K562 (cell line): ENCODE results near the gene PCP2. TPM values are rescaled to one million over a fixed set of nuclear protein-coding genes. Genes with fewer than 3 reads are reported as not detected.
A peak's percentile ranks its signal among the peaks of the same experiment; 100 is the strongest.

ENCODE experiments used
- ARID2 ChIP-seq: fragments of 450-650 bp; IDR thresholded peaks from 2 replicates; pipeline ENCODE4 v1.6.1; 2017; ENCODE audit warnings: antibody characterized with exemption, mild to moderate bottlenecking
- MAZ ChIP-seq, 2 experiments: fragments of 450-650 bp in 1 of 2; sonication (generic) in 1 of 2; formaldehyde crosslinking; IDR thresholded peaks in 1 of 2; conservative IDR thresholded peaks in 1 of 2; 2 replicates each; pipeline versions ENCODE4 v1.4.0 to v1.5.0; 2020; ENCODE audit warnings: mild to moderate bottlenecking in 1 of 2, missing genetic modification reagents in 1 of 2
- NCOA2 ChIP-seq, 2 experiments: fragments of 450-650 bp; IDR thresholded peaks; 2 replicates each; pipeline ENCODE4 v1.6.1; 2018; ENCODE audit warnings: mild to moderate bottlenecking in 2 of 2, moderate library complexity in 1 of 2; ENCODE audit not compliant: partially characterized antibody in 2 of 2
- NFIC ChIP-seq: fragments of 450-650 bp; IDR thresholded peaks from 2 replicates; pipeline ENCODE4 v1.6.1; 2017; ENCODE audit warnings: mild to moderate bottlenecking, inconsistent platforms
- NRF1 ChIP-seq, 2 experiments: fragments of 450-650 bp; IDR thresholded peaks in 1 of 2; conservative IDR thresholded peaks in 1 of 2; 2 replicates each; pipeline ENCODE4 v1.6.1; 2014; ENCODE audit warnings: mild to moderate bottlenecking in 2 of 2
- PHB2 ChIP-seq: fragments of 450-650 bp; IDR thresholded peaks from 2 replicates; pipeline ENCODE4 v1.6.1; 2017; ENCODE audit warnings: low read depth
- PHF21A ChIP-seq: fragments of 450-650 bp; IDR thresholded peaks from 2 replicates; pipeline ENCODE4 v1.6.1; 2017; ENCODE audit warnings: low read depth, borderline replicate concordance
- POLR2G ChIP-seq: fragments of 200-400 bp; formaldehyde crosslinking; IDR thresholded peaks from 2 replicates; pipeline ENCODE4 v1.6.1; 2017; ENCODE audit warnings: low read depth, mild to moderate bottlenecking, antibody characterized with exemption, low read length, moderate library complexity
- TCF7 ChIP-seq: sonication (generic); IDR thresholded peaks from 2 replicates; pipeline ENCODE4 v1.6.1; 2016; ENCODE audit warnings: antibody characterized with exemption, borderline replicate concordance
- ZBTB8A ChIP-seq: fragments of 450-650 bp; IDR thresholded peaks from 2 replicates; pipeline ENCODE4 v1.6.1; 2018; ENCODE audit warnings: mild to moderate bottlenecking, moderate library complexity; ENCODE audit not compliant: partially characterized antibody
- ZC3H8 ChIP-seq: fragments of 450-650 bp; IDR thresholded peaks from 2 replicates; pipeline ENCODE4 v1.6.1; 2017
- ZNF165 ChIP-seq: fragments of 250-450 bp; sonication (Bioruptor Pico); IDR thresholded peaks from 2 replicates; pipeline ENCODE4 v1.4.0; 2020; ENCODE audit warnings: borderline replicate concordance
- ZNF431 ChIP-seq: sonication (generic); formaldehyde crosslinking; IDR thresholded peaks from 2 replicates; pipeline ENCODE4 v1.8.0; 2022; ENCODE audit warnings: mild to moderate bottlenecking, missing genetic modification reagents
- polyA plus RNA-seq, 8 experiments: library from polyadenylated mRNA; depleted of rRNA in 4 of 8; stranded (reverse) in 5 of 8; unstranded in 3 of 8; fragments of >200 nt; fragmentation: Nextera tagmentation in 2 of 8; fragmentation: Illumina TruSeq in 1 of 8; extraction: Ambion mirVana in 2 of 8; extraction: Trizol in 1 of 8; gene quantifications; 2 replicates each; pipeline versions ENCODE4 v1.2.1 to v1.2.3, GENCODE V29; 2011 to 2014; ENCODE audit warnings: inconsistent platforms in 1 of 8, missing spikeins in 1 of 8
- total RNA-seq, 7 experiments: library from RNA; depleted of rRNA in 6 of 7; stranded (reverse); fragments of >200 nt in 6 of 7; fragmentation: Illumina TruSeq in 2 of 7; extraction: Trizol in 2 of 7; gene quantifications; 2 replicates each; pipeline versions ENCODE4 v1.2.1 to v1.2.3, GENCODE V29; 2011 to 2021; ENCODE audit warnings: low replicate concordance in 1 of 7
- TF ChIP-seq, protein P1 (sequence below): fragments of 450-650 bp; formaldehyde crosslinking; IDR thresholded peaks from 2 replicates; pipeline ENCODE4 v1.4.0; 2020; ENCODE audit warnings: mild to moderate bottlenecking, moderate library complexity

Gene PCP2
- total and polyA plus RNA-seq, 9 of the 15 experiments (the other 6 are each of a cell fraction or from before 2014, with no cell fraction given) = 0.17 to 1.3 (median 0.49) TPM; not detected in 3

DNA sequence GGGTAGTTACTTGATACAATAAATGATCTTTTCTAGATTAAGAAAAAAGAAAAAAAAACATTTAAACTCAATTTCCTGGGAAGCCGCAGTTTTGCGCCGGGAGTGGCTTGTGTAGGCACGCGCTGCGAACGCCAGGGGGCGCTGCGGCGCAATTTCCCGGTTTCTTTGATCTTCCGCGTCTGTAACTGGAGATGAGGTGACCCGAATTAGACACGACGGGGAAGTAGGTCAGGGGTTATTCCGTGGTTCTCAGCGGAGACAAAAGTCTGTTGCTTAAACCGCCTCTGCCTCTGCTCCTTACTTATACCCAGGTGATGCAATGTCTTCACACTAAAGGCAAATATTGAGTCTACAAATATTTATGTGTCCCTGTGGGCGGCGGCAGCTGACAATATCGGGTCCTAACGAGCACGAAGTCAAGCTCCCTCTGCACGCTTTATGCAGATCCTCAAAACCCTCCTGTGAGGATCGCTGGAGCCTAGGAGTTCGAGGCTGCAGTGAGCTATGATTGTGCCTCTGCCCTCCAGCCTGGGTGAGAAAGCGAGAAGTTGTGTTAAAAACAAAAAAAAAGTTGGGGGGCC is 18.6 kb upstream of the PCP2 start (continued):
- TF ChIP-seq ZBTB8A (no peak), PHF21A (no peak), PHB2 (no peak), POLR2G (no peak), NCOA2 (IDR thresholded peaks at IDR 0.05; ENCODE audit: partially characterized antibody in 2 of 2) (no peak), NRF1 (conservative IDR thresholded peaks at IDR 0.05 in 1 of 2, IDR thresholded peaks at IDR 0.05 in 1 of 2) (peak; percentile 28 to 51; a peak in 1 of 4 replicates), ZNF165 (CRISPR knock-in tag) (no peak), TCF7 (peak; percentile 100), MAZ (CRISPR knock-in tag; conservative IDR thresholded peaks at IDR 0.05 in 1 of 2, IDR thresholded peaks at IDR 0.05 in 1 of 2) (peak in 1 of 2 experiments; percentile 36; a peak in 1 of 4 replicates), ZNF431 (CRISPR knock-in tag) (0 out of 2 replicates have a peak, but pooled peaks have one; percentile 18), NFIC (no peak), ZC3H8 (no peak), ARID2 (peak; percentile 59; the same call in 1 of the 2 replicates)
- TF ChIP-seq, protein P1, sequence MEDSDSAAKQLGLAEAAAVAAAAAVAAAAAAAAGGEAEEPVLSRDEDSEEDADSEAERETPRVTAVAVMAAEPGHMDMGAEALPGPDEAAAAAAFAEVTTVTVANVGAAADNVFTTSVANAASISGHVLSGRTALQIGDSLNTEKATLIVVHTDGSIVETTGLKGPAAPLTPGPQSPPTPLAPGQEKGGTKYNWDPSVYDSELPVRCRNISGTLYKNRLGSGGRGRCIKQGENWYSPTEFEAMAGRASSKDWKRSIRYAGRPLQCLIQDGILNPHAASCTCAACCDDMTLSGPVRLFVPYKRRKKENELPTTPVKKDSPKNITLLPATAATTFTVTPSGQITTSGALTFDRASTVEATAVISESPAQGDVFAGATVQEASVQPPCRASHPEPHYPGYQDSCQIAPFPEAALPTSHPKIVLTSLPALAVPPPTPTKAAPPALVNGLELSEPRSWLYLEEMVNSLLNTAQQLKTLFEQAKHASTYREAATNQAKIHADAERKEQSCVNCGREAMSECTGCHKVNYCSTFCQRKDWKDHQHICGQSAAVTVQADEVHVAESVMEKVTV (CRISPR knock-in tag) = peak; percentile 44; the same call in 1 of the 2 replicates
